Testis (tissue), 3 donors: ENCODE data around the gene OXLD1. TPM values are rescaled to one million over a fixed set of nuclear protein-coding genes. Genes with fewer than 3 reads are reported as not detected.

ENCODE experiments used
- DNase-seq: peaks from one replicate; pipeline ENCODE4 v3.0.0-alpha.2; 2019
- H3K27ac ChIP-seq, 2 donors: fragments of 200-600 bp; sonication (generic); one replicate each; pipeline ENCODE4 v1.5.1; 2019
- H3K27me3 ChIP-seq: fragments of 200-600 bp; sonication (generic); one replicate; pipeline ENCODE4 v1.5.1; 2019
- H3K36me3 ChIP-seq: fragments of 200-600 bp; sonication (generic); one replicate; pipeline ENCODE4 v1.5.1; 2017; ENCODE audit warnings: low read depth; ENCODE audit errors: missing control alignments
- H3K4me1 ChIP-seq: fragments of 200-600 bp; sonication (generic); one replicate; pipeline ENCODE4 v1.5.1; 2019
- H3K4me3 ChIP-seq, 2 donors: fragments of 200-600 bp; sonication (generic); one replicate each; pipeline ENCODE4 v1.5.1; 2017 to 2019
- H3K9me3 ChIP-seq: fragments of 200-600 bp; sonication (generic); one replicate; pipeline ENCODE4 v1.5.1; 2017
- CTCF ChIP-seq, 3 experiments: fragments of 450-650 bp in 2 of 3; fragments of 200-600 bp in 1 of 3; sonication (generic) in 1 of 3; IDR thresholded peaks; one replicate each; pipeline ENCODE4 v1.5.1; 2016 to 2019; ENCODE audit warnings: antibody characterized with exemption in 3 of 3, mild to moderate bottlenecking in 2 of 3, moderate library complexity in 1 of 3
- POLR2A ChIP-seq: fragments of 450-650 bp; IDR thresholded peaks from one replicate; pipeline ENCODE4 v1.6.1; 2017; ENCODE audit warnings: antibody characterized with exemption, mild to moderate bottlenecking, moderate library complexity
- WGBS, 2 donors: methylation state at CpG; one replicate each; pipeline ENCODE4 v1.1.5; 2018; 5-methylcytosine and 5-hydroxymethylcytosine counted together
- intact Hi-C: fragments of 100-400 bp; cut with DNase I; formaldehyde crosslinking; loops from one replicate; pipeline ENCODE4 v1.15.1; 2023; ENCODE audit warnings: low total_unique reads
- polyA plus RNA-seq: library from polyadenylated mRNA; stranded (reverse); fragments of 350-450 nt; fragmentation: Illumina TruSeq; extraction: RNeasy Lipid Tissue Mini Kit (QIAGEN cat#74804); gene quantifications from one replicate; pipeline ENCODE4 v1.2.3, GENCODE V29; 2014; ENCODE audit warnings: low read depth, low replicate concordance; ENCODE audit not compliant: insufficient read depth
- total RNA-seq, 2 donors: library from RNA; depleted of rRNA; stranded (reverse); fragments of >200 nt; gene quantifications; one replicate each; pipeline ENCODE4 v1.2.3, GENCODE V29; 2016

Gene OXLD1
- total and polyA plus RNA-seq, 3 donors from 2014 or later: 40.9 to 48.3 (median 45.2) TPM

GRCh38 chr17:81695801-81696200 lies 29.4 kb upstream of the OXLD1 start:
- no peak overlapping the region for H3K4me3 ChIP-seq
- WGBS, 2 donors: 94 to 96% methylated on average over 9 to 20 of the region's 22 CpGs
- intact Hi-C loops: no loop called here
- no peak for DNase-seq
- H3K27ac ChIP-seq: no peak overlapping the region
- H3K4me1 ChIP-seq: no peaks in the 10 kb centered on the region
- H3K36me3 ChIP-seq: no peaks in the 10 kb centered on the region
- TF ChIP-seq CTCF (IDR thresholded peaks at IDR 0.05) (no peak), POLR2A (no peak)
- no peaks in the 10 kb centered on the region for H3K9me3 ChIP-seq
- no peaks in the 10 kb centered on the region for H3K27me3 ChIP-seq

- WGBS, 2 donors: 84% methylated on average over 6 of the region's 6 CpGs; no CpG with 5 or more reads in 1 of the 2 donors
- no peak for DNase-seq
- H3K27me3 ChIP-seq: no peaks in the 10 kb centered on the region
- H3K4me1 ChIP-seq: no peaks in the 10 kb centered on the region
- H3K4me3 ChIP-seq: no peak overlapping the region
- intact Hi-C loops: no loop called here
- no peaks in the 10 kb centered on the region for H3K36me3 ChIP-seq
- no peak overlapping the region for H3K27ac ChIP-seq
- TF ChIP-seq CTCF (IDR thresholded peaks at IDR 0.05) (no peak), POLR2A (no peak)
- no peaks in the 10 kb centered on the region for H3K9me3 ChIP-seq
Observed at GRCh38 chr17:81695211-81695610, 28.8 kb upstream of the OXLD1 start.

- no peak for TF ChIP-seq POLR2A
- TF ChIP-seq CTCF (IDR thresholded peaks at IDR 0.05): no peak
- 86 to 94% methylated on average over 6 to 19 of the region's 19 CpGs for WGBS, 2 donors
- no peaks in the 10 kb centered on the region for H3K36me3 ChIP-seq
- no peak for DNase-seq
- H3K9me3 ChIP-seq: no peaks in the 10 kb centered on the region
- H3K4me1 ChIP-seq: no peaks in the 10 kb centered on the region
- intact Hi-C loops: no loop called here
- H3K27me3 ChIP-seq: no peaks in the 10 kb centered on the region
- H3K4me3 ChIP-seq: no peak overlapping the region
- H3K27ac ChIP-seq: no peak overlapping the region
Observed at GRCh38 chr17:81694810-81695209, 28.4 kb upstream of the OXLD1 start.

GRCh38 chr17:81693509-81694210 lies 27.3 kb upstream of the OXLD1 start:
- H3K27ac ChIP-seq: no peak overlapping the region
- TF ChIP-seq POLR2A: no peak
- no peak for TF ChIP-seq CTCF (IDR thresholded peaks at IDR 0.05)
- H3K9me3 ChIP-seq: no peaks in the 10 kb centered on the region
- DNase-seq: no peak
- H3K4me3 ChIP-seq: no peak overlapping the region
- 87% methylated on average over 11 to 34 of the region's 35 CpGs for WGBS, 2 donors
- no peaks in the 10 kb centered on the region for H3K27me3 ChIP-seq
- H3K36me3 ChIP-seq: no peaks in the 10 kb centered on the region
- intact Hi-C loops: no loop called here
- H3K4me1 ChIP-seq: no peaks in the 10 kb centered on the region

GRCh38 chr17:81691608-81692007 lies 25.2 kb upstream of the OXLD1 start:
- intact Hi-C loops: no loop called here
- no peaks in the 10 kb centered on the region for H3K4me1 ChIP-seq
- no peak overlapping the region for H3K27ac ChIP-seq
- H3K27me3 ChIP-seq: no peaks in the 10 kb centered on the region
- 96 to 97% methylated on average over 17 to 20 of the region's 20 CpGs for WGBS, 2 donors
- DNase-seq: no peak
- TF ChIP-seq POLR2A (no peak), CTCF (IDR thresholded peaks at IDR 0.05) (no peak)
- no peaks in the 10 kb centered on the region for H3K9me3 ChIP-seq
- no peak overlapping the region for H3K4me3 ChIP-seq
- no peaks in the 10 kb centered on the region for H3K36me3 ChIP-seq
